Osteoblast (primary cell): Measurements from ENCODE around the gene ARHGAP6. TPM values are rescaled to one million over a fixed set of nuclear protein-coding genes. Genes with fewer than 3 reads are reported as not detected.

ENCODE experiments used
- DNase-seq: peaks from one replicate; pipeline ENCODE4 v3.0.0; 2011; ENCODE audit warnings: low spot score, mixed read lengths; ENCODE audit not compliant: insufficient read length; ENCODE audit errors: missing footprints
- H2AFZ ChIP-seq: 2 replicates; pipeline ENCODE4 v1.6.0; 2011; ENCODE audit warnings: mild to moderate bottlenecking, low read length
- H3K27ac ChIP-seq: 2 replicates; pipeline ENCODE4 v1.5.1; 2011; ENCODE audit warnings: mild to moderate bottlenecking, low read depth, low read length, moderate library complexity
- H3K27me3 ChIP-seq: 2 replicates; pipeline ENCODE4 v1.6.0; 2012; ENCODE audit warnings: mild to moderate bottlenecking, control low read depth, inconsistent platforms, low read length, moderate library complexity; ENCODE audit not compliant: insufficient read depth
- H3K36me3 ChIP-seq: 2 replicates; pipeline ENCODE4 v1.5.1; 2011; ENCODE audit warnings: mild to moderate bottlenecking, low read length, control low read depth, moderate library complexity; ENCODE audit not compliant: insufficient read depth
- H3K4me1 ChIP-seq: 2 replicates; pipeline ENCODE4 v1.5.1; 2011; ENCODE audit warnings: mild to moderate bottlenecking, low read length, control low read depth, moderate library complexity; ENCODE audit not compliant: insufficient read depth
- H3K4me2 ChIP-seq: 2 replicates; pipeline ENCODE4 v1.6.0; 2011; ENCODE audit warnings: mild to moderate bottlenecking, low read length; ENCODE audit not compliant: insufficient read depth
- H3K4me3 ChIP-seq: fragments of 200-600 bp; sonication (generic); 3 replicates; pipeline ENCODE4 v1.5.1; 2012; ENCODE audit warnings: mild to moderate bottlenecking, low read length, inconsistent platforms; ENCODE audit not compliant: insufficient read depth
- H3K79me2 ChIP-seq: 2 replicates; pipeline ENCODE4 v1.6.0; 2012; ENCODE audit warnings: mild to moderate bottlenecking, low read length, control low read depth, inconsistent platforms; ENCODE audit not compliant: insufficient read depth
- H3K9me3 ChIP-seq: 2 replicates; pipeline ENCODE4 v1.5.1; 2011; ENCODE audit warnings: low read depth, low read length, control low read depth
- H4K20me1 ChIP-seq: 2 replicates; pipeline ENCODE4 v1.6.0; 2012; ENCODE audit warnings: mild to moderate bottlenecking, low read length, control low read depth; ENCODE audit not compliant: insufficient read depth
- total RNA-seq: library from RNA; depleted of rRNA; stranded (reverse); fragments of >200 nt; gene quantifications from 2 replicates; pipeline ENCODE4 v1.2.3, GENCODE V29; 2012
- TF ChIP-seq, protein P1 (sequence below): IDR thresholded peaks from 2 replicates; pipeline ENCODE4 v1.5.1; 2011; ENCODE audit warnings: mild to moderate bottlenecking, low read depth, low read length, moderate library complexity; ENCODE audit errors: extremely low read depth

ARHGAP6 gene
- total RNA-seq, 1 donor = 2.2 TPM

- TF ChIP-seq, protein P1, sequence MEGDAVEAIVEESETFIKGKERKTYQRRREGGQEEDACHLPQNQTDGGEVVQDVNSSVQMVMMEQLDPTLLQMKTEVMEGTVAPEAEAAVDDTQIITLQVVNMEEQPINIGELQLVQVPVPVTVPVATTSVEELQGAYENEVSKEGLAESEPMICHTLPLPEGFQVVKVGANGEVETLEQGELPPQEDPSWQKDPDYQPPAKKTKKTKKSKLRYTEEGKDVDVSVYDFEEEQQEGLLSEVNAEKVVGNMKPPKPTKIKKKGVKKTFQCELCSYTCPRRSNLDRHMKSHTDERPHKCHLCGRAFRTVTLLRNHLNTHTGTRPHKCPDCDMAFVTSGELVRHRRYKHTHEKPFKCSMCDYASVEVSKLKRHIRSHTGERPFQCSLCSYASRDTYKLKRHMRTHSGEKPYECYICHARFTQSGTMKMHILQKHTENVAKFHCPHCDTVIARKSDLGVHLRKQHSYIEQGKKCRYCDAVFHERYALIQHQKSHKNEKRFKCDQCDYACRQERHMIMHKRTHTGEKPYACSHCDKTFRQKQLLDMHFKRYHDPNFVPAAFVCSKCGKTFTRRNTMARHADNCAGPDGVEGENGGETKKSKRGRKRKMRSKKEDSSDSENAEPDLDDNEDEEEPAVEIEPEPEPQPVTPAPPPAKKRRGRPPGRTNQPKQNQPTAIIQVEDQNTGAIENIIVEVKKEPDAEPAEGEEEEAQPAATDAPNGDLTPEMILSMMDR = no peak
- peaks cover 9% of the 10 kb centered on the region for H3K4me1 ChIP-seq
- no peak overlapping the region for H3K27ac ChIP-seq
- no peak for DNase-seq
- no peak overlapping the region for H3K4me2 ChIP-seq
- H3K9me3 ChIP-seq = no peaks in the 10 kb centered on the region
- H3K4me3 ChIP-seq = no peak overlapping the region
- no peaks in the 10 kb centered on the region for H4K20me1 ChIP-seq
- no peaks in the 10 kb centered on the region for H3K36me3 ChIP-seq
- H2AFZ ChIP-seq = no peak overlapping the region
- H3K79me2 ChIP-seq = no peaks in the 10 kb centered on the region
- no peaks in the 10 kb centered on the region for H3K27me3 ChIP-seq
Measured at GRCh38 chrX:11386812-11387211, 278.9 kb downstream of the ARHGAP6 start.

GRCh38 chrX:11386001-11386523, 279.7 kb downstream of the ARHGAP6 start:
- peak overlapping the region; percentile 77 for H3K27ac ChIP-seq
- H3K79me2 ChIP-seq = no peaks in the 10 kb centered on the region
- H4K20me1 ChIP-seq = no peaks in the 10 kb centered on the region
- no peak overlapping the region for H3K4me3 ChIP-seq
- peak overlapping the region; percentile 56 for H2AFZ ChIP-seq
- TF ChIP-seq, protein P1 = no peak
- H3K4me2 ChIP-seq = no peak overlapping the region
- H3K27me3 ChIP-seq = no peaks in the 10 kb centered on the region
- H3K4me1 ChIP-seq = peaks cover 9% of the 10 kb centered on the region
- DNase-seq = no peak
- H3K9me3 ChIP-seq = no peaks in the 10 kb centered on the region
- H3K36me3 ChIP-seq = no peaks in the 10 kb centered on the region

DNA sequence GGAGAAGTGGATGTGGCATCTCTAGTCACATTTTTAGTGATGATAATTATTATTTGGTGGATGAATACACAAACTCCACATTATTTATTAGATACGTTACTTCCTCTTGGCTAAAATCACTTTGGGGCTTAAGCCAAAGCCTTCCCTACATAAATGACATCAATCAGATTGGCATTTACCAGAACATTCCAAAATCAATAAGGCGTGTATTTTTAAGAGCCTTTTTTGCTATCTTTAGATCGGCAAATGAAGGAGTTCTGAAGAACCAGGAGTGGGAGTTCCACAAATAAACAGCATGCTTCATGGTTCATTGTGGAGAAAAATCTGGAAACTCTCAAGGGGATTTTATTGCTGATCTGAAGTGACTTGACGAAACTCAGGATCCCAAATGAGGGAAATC, 282.8 kb downstream of the ARHGAP6 start:
- peaks cover 9% of the 10 kb centered on the region for H3K4me1 ChIP-seq
- no peak overlapping the region for H2AFZ ChIP-seq
- no peak overlapping the region for H3K4me3 ChIP-seq
- H3K9me3 ChIP-seq = no peaks in the 10 kb centered on the region
- no peak for DNase-seq
- H3K27ac ChIP-seq = peak overlapping the region; percentile 12
- TF ChIP-seq, protein P1 = no peak
- H3K79me2 ChIP-seq = no peaks in the 10 kb centered on the region
- H3K4me2 ChIP-seq = no peak overlapping the region
- H3K27me3 ChIP-seq = no peaks in the 10 kb centered on the region
- H3K36me3 ChIP-seq = no peaks in the 10 kb centered on the region
- no peaks in the 10 kb centered on the region for H4K20me1 ChIP-seq

- Histone ChIP-seq H3K4me3 (no peak overlapping the region), H2AFZ (no peak overlapping the region), H3K4me2 (no peak overlapping the region), H3K27me3 (no peaks in the 10 kb centered on the region), H3K9me3 (no peaks in the 10 kb centered on the region), H3K4me1 (peaks cover 9% of the 10 kb centered on the region), H3K36me3 (no peaks in the 10 kb centered on the region), H4K20me1 (no peaks in the 10 kb centered on the region), H3K79me2 (no peaks in the 10 kb centered on the region), H3K27ac (peak overlapping the region; percentile 61)
- peak; percentile 46 for DNase-seq
- TF ChIP-seq, protein P1 = peak; percentile 62
Measured at GRCh38 chrX:11381464-11381863, 284.3 kb downstream of the ARHGAP6 start.
